IPS-15b (cell line): Measurements from ENCODE around the gene TMEM225B.
"Not testable (repeated sequence)": the region's sequence is repeated elsewhere in the genome, so short reads cannot be mapped to it uniquely, and the experiment has no call there.

Experiments used
- H3K27me3 ChIP-seq: one replicate; pipeline ENCODE4 v1.6.1; 2013; ENCODE audit warnings: low read length; ENCODE audit not compliant: control insufficient read depth, insufficient read depth
- H3K36me3 ChIP-seq: one replicate; pipeline ENCODE4 v1.6.1; 2013; ENCODE audit warnings: low read length; ENCODE audit not compliant: control insufficient read depth, insufficient read depth
- H3K4me1 ChIP-seq: one replicate; pipeline ENCODE4 v1.6.1; 2013; ENCODE audit warnings: mild to moderate bottlenecking, low read length; ENCODE audit not compliant: control insufficient read depth, insufficient read depth
- H3K4me3 ChIP-seq: one replicate; pipeline ENCODE4 v1.5.1; 2013; ENCODE audit warnings: low read depth, low read length
- H3K9ac ChIP-seq: one replicate; pipeline ENCODE4 v1.6.1; 2013; ENCODE audit warnings: low read depth, mild to moderate bottlenecking, low read length
- H3K9me3 ChIP-seq: one replicate; pipeline ENCODE4 v1.6.1; 2013; ENCODE audit warnings: mild to moderate bottlenecking, low read length; ENCODE audit not compliant: control insufficient read depth, insufficient read depth

The TMEM225B gene

DNA sequence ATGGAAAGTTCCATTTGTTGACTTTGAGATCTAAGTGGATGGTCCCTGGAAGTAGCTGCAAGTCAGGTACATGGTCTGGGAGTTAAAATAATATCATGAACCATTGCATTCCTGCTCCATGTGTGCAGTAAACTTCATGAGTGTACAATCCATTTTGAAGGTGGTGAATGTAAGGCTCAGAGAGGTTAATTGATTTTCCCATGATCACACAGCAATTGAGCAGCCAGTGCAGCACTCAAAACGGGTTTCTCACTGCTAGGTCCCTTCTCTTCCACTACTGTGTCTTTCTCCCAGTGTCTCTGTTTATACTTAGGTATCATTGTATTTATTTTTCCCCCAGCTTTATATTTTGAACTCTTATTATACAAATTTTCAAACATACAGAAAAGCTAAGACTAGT lies 28.6 kb downstream of the TMEM225B start:
- no peak overlapping the region for H3K9ac ChIP-seq
- no peaks in the 10 kb centered on the region for H3K27me3 ChIP-seq
- peaks cover 53% of the 10 kb centered on the region for H3K36me3 ChIP-seq
- H3K4me1 ChIP-seq = peaks cover 11% of the 10 kb centered on the region
- H3K4me3 ChIP-seq = no peak overlapping the region
- H3K9me3 ChIP-seq = no peaks in the 10 kb centered on the region

DNA sequence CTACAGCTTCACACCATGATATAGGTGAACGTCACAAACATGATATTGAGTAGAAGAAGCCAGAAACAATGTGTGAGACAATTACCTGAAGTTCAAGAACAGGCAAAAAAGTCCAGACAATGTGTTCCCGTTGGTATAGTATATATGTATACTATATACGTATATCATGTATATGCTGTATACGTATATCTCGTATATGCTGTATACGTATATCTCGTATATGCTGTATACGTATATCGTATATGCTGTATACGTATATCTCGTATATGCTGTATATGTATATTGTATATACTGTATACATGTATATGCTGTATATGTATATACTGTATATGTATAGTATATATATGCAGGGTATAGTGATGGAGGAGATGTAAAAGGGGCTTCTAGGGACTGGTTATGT lies 29.4 kb downstream of the TMEM225B start:
- no peaks in the 10 kb centered on the region for H3K9me3 ChIP-seq
- peaks cover 47% of the 10 kb centered on the region for H3K36me3 ChIP-seq
- H3K4me1 ChIP-seq = peaks cover 11% of the 10 kb centered on the region
- H3K9ac ChIP-seq = no peak overlapping the region
- H3K4me3 ChIP-seq = no peak overlapping the region
- H3K27me3 ChIP-seq = no peaks in the 10 kb centered on the region

- Histone ChIP-seq H3K9me3 (no peaks in the 10 kb centered on the region), H3K27me3 (no peaks in the 10 kb centered on the region), H3K9ac (no peak overlapping the region), H3K4me3 (no peak overlapping the region), H3K36me3 (peaks cover 38% of the 10 kb centered on the region), H3K4me1 (peaks cover 11% of the 10 kb centered on the region)
These were observed 30.7 kb downstream of the TMEM225B start for GRCh38 chr7:99628471-99629465.

DNA sequence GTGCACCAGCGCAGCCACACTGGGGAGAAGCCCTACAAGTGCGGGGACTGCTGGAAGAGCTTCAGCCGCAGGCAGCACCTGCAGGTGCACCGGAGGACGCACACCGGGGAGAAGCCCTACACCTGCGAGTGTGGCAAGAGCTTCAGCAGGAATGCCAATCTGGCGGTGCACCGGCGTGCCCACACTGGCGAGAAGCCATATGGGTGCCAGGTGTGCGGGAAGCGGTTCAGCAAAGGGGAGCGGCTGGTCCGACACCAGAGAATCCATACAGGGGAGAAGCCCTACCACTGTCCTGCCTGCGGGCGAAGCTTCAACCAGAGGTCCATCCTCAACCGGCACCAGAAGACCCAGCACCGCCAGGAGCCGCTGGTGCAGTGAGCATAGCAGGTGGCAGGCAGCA lies 31.6 kb downstream of the TMEM225B start:
- no peaks in the 10 kb centered on the region for H3K27me3 ChIP-seq
- no peaks in the 10 kb centered on the region for H3K9me3 ChIP-seq
- no peak overlapping the region for H3K9ac ChIP-seq
- H3K4me3 ChIP-seq = no peak overlapping the region
- peaks cover 11% of the 10 kb centered on the region for H3K4me1 ChIP-seq
- peaks cover 29% of the 10 kb centered on the region for H3K36me3 ChIP-seq

DNA sequence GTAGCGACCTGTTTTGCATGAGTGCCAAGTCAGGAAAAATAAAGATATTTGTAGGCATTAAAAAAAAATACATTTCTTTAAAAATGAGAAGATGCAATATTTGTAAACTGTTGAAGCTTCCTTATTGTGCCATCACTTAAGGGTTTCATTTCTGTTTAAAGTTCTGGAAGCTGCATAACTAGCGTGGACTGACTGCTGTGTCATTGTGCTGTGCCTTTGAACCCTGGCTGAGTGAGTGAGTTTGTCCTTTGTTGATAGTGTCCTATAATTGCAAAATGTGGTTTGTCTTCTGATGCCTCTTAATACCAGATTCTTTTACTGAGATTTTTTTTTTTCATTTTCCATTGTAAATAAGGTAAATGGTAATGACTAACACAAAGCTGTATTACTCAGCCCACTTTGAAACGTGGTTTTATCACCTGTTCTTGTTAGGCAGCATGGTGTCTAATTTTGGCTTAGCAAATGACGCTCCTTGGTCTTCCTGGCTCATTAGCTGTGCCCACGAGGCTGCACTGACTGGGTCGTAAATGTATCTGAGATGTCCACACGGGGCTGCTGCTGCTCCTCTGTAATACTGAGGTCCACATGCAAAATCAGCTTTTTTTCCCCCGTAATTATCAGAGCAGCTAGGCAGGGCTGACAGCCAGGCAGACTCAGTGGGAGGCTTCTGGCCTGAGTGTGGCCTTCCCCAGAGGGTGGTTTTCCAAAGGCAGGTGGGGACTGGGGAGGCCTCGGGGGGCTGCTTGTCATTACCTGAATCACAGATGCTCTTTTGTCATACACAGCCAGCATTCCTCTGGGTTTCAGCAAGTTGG lies 33.4 kb downstream of the TMEM225B start:
- Histone ChIP-seq H3K9ac (no peak overlapping the region), H3K4me1 (peaks cover 11% of the 10 kb centered on the region), H3K9me3 (no peaks in the 10 kb centered on the region), H3K4me3 (no peak overlapping the region), H3K27me3 (no peaks in the 10 kb centered on the region), H3K36me3 (peaks cover 10% of the 10 kb centered on the region)

GRCh38 chr7:99637414-99637813 lies 39.3 kb downstream of the TMEM225B start:
- not testable (repeated sequence) for H3K9me3 ChIP-seq, H3K27me3 ChIP-seq, H3K9ac ChIP-seq, H3K36me3 ChIP-seq, H3K4me3 ChIP-seq, H3K4me1 ChIP-seq

DNA sequence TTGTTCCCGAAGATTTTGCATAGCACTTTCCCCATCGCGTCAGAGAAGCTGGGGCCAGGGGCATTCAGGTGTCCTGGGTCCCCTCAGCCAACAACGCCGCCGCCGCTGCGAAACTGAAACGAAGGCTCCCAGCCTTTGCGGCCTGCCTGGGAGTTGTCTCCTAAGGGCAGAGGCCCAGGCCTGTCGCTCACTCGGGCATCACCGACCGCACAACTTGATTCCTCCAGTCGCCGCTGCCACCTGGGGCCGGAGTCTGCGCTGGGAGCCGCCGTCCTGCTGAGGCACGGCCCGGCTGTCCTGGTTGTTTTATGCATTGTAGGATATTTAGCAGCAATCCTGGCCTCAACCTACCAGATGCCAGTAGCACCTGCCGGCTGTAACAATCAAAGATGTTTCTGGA lies 40.7 kb downstream of the TMEM225B start:
- no peaks in the 10 kb centered on the region for H3K27me3 ChIP-seq
- H3K4me3 ChIP-seq = no peak overlapping the region
- H3K36me3 ChIP-seq = no peaks in the 10 kb centered on the region
- no peaks in the 10 kb centered on the region for H3K9me3 ChIP-seq
- no peak overlapping the region for H3K9ac ChIP-seq
- H3K4me1 ChIP-seq = peaks cover 3% of the 10 kb centered on the region

DNA sequence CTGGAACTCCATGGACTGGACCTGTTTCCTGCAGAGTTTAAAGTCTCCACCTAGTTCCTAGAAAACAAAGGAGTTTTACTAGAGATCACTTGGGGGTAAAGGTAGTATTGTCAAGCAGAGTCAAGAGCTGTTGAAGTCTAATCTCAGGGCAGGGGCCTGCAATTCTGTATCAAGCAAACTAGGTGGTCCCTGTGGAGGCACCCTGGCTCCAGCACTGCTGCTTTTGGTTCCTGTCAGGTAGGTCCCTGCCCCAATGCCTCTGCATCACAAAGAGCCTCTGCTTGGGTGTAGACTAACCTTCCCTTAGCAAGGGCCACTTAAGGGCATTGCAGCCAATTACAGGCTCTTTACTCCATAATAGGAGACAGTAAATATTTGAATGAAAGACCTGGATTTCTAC lies 41.2 kb downstream of the TMEM225B start:
- no peaks in the 10 kb centered on the region for H3K27me3 ChIP-seq
- H3K9ac ChIP-seq = no peak overlapping the region
- peaks cover 3% of the 10 kb centered on the region for H3K4me1 ChIP-seq
- no peaks in the 10 kb centered on the region for H3K9me3 ChIP-seq
- H3K4me3 ChIP-seq = no peak overlapping the region
- no peaks in the 10 kb centered on the region for H3K36me3 ChIP-seq

GRCh38 chr7:99642027-99642426 lies 44.0 kb downstream of the TMEM225B start:
- Histone ChIP-seq H3K27me3 (no peaks in the 10 kb centered on the region), H3K36me3 (no peaks in the 10 kb centered on the region), H3K4me3 (no peak overlapping the region), H3K9me3 (no peaks in the 10 kb centered on the region), H3K9ac (no peak overlapping the region), H3K4me1 (peaks cover 3% of the 10 kb centered on the region)

DNA sequence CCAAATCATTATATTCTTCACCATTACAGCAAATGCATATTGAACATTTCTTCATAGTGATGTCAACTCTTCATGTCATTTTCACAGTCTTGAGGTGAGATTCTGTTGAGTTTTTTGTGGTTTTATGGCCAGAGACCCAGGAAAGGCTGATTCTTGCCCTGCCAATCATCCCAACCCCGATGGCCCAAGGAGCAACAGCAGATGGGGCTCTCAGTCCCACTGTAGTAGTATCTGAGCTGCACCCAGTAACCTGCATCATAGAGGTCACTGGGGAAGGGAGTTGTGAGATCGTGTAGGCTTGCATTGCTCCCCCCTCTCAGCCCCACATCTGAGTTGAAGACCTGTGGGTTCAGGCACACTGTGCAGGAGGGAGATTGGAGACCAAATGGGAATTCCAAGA lies 45.4 kb downstream of the TMEM225B start:
- peaks cover 3% of the 10 kb centered on the region for H3K4me1 ChIP-seq
- no peaks in the 10 kb centered on the region for H3K9me3 ChIP-seq
- H3K9ac ChIP-seq = no peak overlapping the region
- no peaks in the 10 kb centered on the region for H3K27me3 ChIP-seq
- H3K36me3 ChIP-seq = no peaks in the 10 kb centered on the region
- H3K4me3 ChIP-seq = no peak overlapping the region

DNA sequence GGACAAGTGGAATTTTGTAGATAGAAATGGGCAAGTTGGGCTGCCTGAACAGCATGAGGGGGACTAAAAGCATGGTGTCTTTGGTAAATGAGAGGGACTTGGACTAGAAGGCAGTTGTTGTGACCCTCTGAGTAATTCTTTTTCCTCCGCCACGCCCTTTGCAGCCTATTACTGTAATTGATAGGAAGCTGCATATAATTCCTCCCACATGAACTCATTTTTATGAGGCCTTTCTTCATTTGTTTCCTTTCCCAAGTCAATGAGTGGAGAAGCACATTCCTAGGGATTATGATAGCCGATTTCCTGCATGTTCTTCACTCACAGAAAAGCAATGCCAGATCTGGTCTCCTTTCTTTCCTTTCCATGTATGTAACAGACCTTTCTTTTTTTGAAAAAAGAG lies 46.4 kb downstream of the TMEM225B start:
- Histone ChIP-seq H3K4me1 (no peaks in the 10 kb centered on the region), H3K36me3 (no peaks in the 10 kb centered on the region), H3K9me3 (no peaks in the 10 kb centered on the region), H3K27me3 (no peaks in the 10 kb centered on the region), H3K4me3 (no peak overlapping the region), H3K9ac (no peak overlapping the region)

GRCh38 chr7:99645590-99645989 lies 47.5 kb downstream of the TMEM225B start:
- H3K27me3 ChIP-seq = no peaks in the 10 kb centered on the region
- no peaks in the 10 kb centered on the region for H3K9me3 ChIP-seq
- no peaks in the 10 kb centered on the region for H3K4me1 ChIP-seq
- H3K9ac ChIP-seq = no peak overlapping the region
- no peak overlapping the region for H3K4me3 ChIP-seq
- no peaks in the 10 kb centered on the region for H3K36me3 ChIP-seq
